GM12878 (cell line): Measurements from ENCODE around the gene NFATC1. TPM values are rescaled to one million over a fixed set of nuclear protein-coding genes. Genes with fewer than 3 reads are reported as not detected.

Source experiments
- ATAC-seq: fragments of 200-7000 bp; cut with Tn5 transposase; 3 replicates; pipeline ENCODE4 v1.9.1; 2020; ENCODE audit warnings: mild to moderate bottlenecking, moderate library complexity
- BruUV-seq: library from RNA; stranded (reverse); fragments of 400-500 nt; replicated peaks from 2 replicates; lab custom pipeline; 2021; lab: Mats Ljungman, UMichigan
- CTCF ChIA-PET: fragments of 300-600 bp; sonication (Branson Sonifier 250); formaldehyde crosslinking; extraction: SDS; loops from one replicate; lab custom pipeline; 2021; ENCODE audit warnings: inconsistent platforms; lab: Yijun Ruan, JAX
- POLR2A ChIA-PET: fragments of 350-600 bp; formaldehyde crosslinking; extraction: SDS; loops from one replicate; lab custom pipeline; 2021; ENCODE audit warnings: inconsistent platforms; lab: Charles Lee
- RAD21 ChIA-PET: fragments of 300-600 bp; sonication (Branson Sonifier 250); formaldehyde crosslinking; loops from one replicate; lab custom pipeline; 2023; ENCODE audit warnings: antibody characterized with exemption; ENCODE audit not compliant: unreplicated experiment; lab: Charles Lee
- SMC1A ChIA-PET: fragments of 300-600 bp; sonication (Branson Sonifier 250); formaldehyde crosslinking; loops from one replicate; lab custom pipeline; 2023; ENCODE audit not compliant: unreplicated experiment, uncharacterized antibody; lab: Charles Lee
- DNase-seq: peaks from one replicate; pipeline ENCODE4 v3.0.0-alpha.2; 2011; ENCODE audit warnings: low read depth, low spot score
- FAIRE-seq: peaks from 3 replicates; lab custom pipeline; 2011; peaks lifted over from hg19 to GRCh38; lab: Jason Lieb, UNC
- H2AFZ ChIP-seq: 2 replicates; pipeline ENCODE4 v1.6.0; 2011; ENCODE audit warnings: low read depth, low read length, control low read depth; ENCODE audit not compliant: control insufficient read depth
- H3K27ac ChIP-seq: 2 replicates; pipeline ENCODE4 v1.5.1; 2011; ENCODE audit warnings: control low read depth; ENCODE audit not compliant: control insufficient read depth, insufficient read depth
- H3K27me3 ChIP-seq, 2 experiments: replicated peaks in 1 of 2; 2 replicates each; pipeline versions ENCODE4 v1.6.0 to v1.6.1; 2011; ENCODE audit warnings: low read length in 1 of 2; ENCODE audit not compliant: control insufficient read depth in 2 of 2, insufficient read depth in 2 of 2
- H3K36me3 ChIP-seq, 2 experiments: 2 replicates each; pipeline ENCODE4 v1.5.1; 2011; ENCODE audit warnings: low read length in 1 of 2; ENCODE audit not compliant: control insufficient read depth in 2 of 2, insufficient read depth in 2 of 2
- H3K4me1 ChIP-seq: 2 replicates; pipeline ENCODE4 v1.6.1; 2011; ENCODE audit warnings: mild to moderate bottlenecking, low read length, moderate library complexity, mixed read lengths; ENCODE audit not compliant: control insufficient read depth, insufficient read depth
- H3K4me2 ChIP-seq: 2 replicates; pipeline ENCODE4 v1.6.0; 2011; ENCODE audit warnings: control low read depth; ENCODE audit not compliant: control insufficient read depth, insufficient read depth
- H3K4me3 ChIP-seq: fragments of 200-600 bp; sonication (generic); 2 replicates; pipeline ENCODE4 v1.5.1; 2016
- H3K79me2 ChIP-seq: 2 replicates; pipeline ENCODE4 v1.6.0; 2011; ENCODE audit warnings: low read length; ENCODE audit not compliant: control insufficient read depth, insufficient read depth
- H3K9ac ChIP-seq: 2 replicates; pipeline ENCODE4 v1.8.0; 2011; ENCODE audit warnings: low read length, control low read depth, mixed read lengths; ENCODE audit not compliant: control insufficient read depth, insufficient read depth
- H3K9me3 ChIP-seq: replicated peaks from 3 replicates; pipeline ENCODE4 v1.5.1; 2011; ENCODE audit warnings: mild to moderate bottlenecking, low read length; ENCODE audit not compliant: control insufficient read depth, insufficient read depth
- H4K20me1 ChIP-seq: 2 replicates; pipeline ENCODE4 v1.6.0; 2011; ENCODE audit not compliant: control insufficient read depth, insufficient read depth
- BCL3 ChIP-seq: IDR thresholded peaks from 2 replicates; pipeline ENCODE4 v1.6.1; 2011; ENCODE audit warnings: borderline replicate concordance, low read depth, mild to moderate bottlenecking, moderate library complexity, low read length; ENCODE audit not compliant: insufficient read depth, poor library complexity, severe bottlenecking
- CEBPB ChIP-seq, 2 experiments: fragments of 150-350 bp in 1 of 2; IDR thresholded peaks; 2 replicates each; pipeline ENCODE4 v1.6.1; 2012 to 2014; ENCODE audit warnings: low read depth in 2 of 2, low read length in 2 of 2, borderline replicate concordance in 1 of 2, inconsistent platforms in 1 of 2
- EP300 ChIP-seq, 2 experiments: fragments of 150-350 bp in 1 of 2; IDR thresholded peaks; 2 replicates each; pipeline ENCODE4 v1.6.1; 2011 to 2012; ENCODE audit warnings: low read depth in 2 of 2, low read length in 2 of 2, borderline replicate concordance in 1 of 2, improper control_type of control experiment in 1 of 2, inconsistent platforms in 1 of 2; ENCODE audit not compliant: control insufficient read depth in 1 of 2
- KAT2A ChIP-seq: conservative IDR thresholded peaks from 2 replicates; pipeline ENCODE4 v1.6.1; 2011; ENCODE audit warnings: low read depth, low read length; ENCODE audit not compliant: control insufficient read depth
- MTA2 ChIP-seq: fragments of 450-650 bp; IDR thresholded peaks from 2 replicates; pipeline ENCODE4 v1.6.1; 2016; ENCODE audit warnings: low read depth, mild to moderate bottlenecking, moderate library complexity
- NFIC ChIP-seq: IDR thresholded peaks from 2 replicates; pipeline ENCODE4 v1.6.1; 2012; ENCODE audit warnings: low read depth, mild to moderate bottlenecking, inconsistent platforms, low read length, moderate library complexity
- PBX3 ChIP-seq: IDR thresholded peaks from 2 replicates; pipeline ENCODE4 v1.6.1; 2011; ENCODE audit warnings: mild to moderate bottlenecking, low read depth, low read length, moderate library complexity; ENCODE audit not compliant: insufficient replicate concordance
- SRF ChIP-seq, 2 experiments: IDR thresholded peaks; 2 replicates each; pipeline ENCODE4 v1.6.1; 2011; ENCODE audit warnings: low read depth in 2 of 2, low read length in 2 of 2, mild to moderate bottlenecking in 1 of 2, moderate library complexity in 1 of 2
- YY1 ChIP-seq: IDR thresholded peaks from 2 replicates; pipeline ENCODE4 v1.6.1; 2011; ENCODE audit warnings: low read depth, mild to moderate bottlenecking, low read length
- ZNF207 ChIP-seq: fragments of 450-650 bp; IDR thresholded peaks from 2 replicates; pipeline ENCODE4 v1.6.1; 2014; ENCODE audit warnings: antibody characterized with exemption, mild to moderate bottlenecking, borderline replicate concordance
- ZNF687 ChIP-seq: fragments of 450-650 bp; IDR thresholded peaks from 2 replicates; pipeline ENCODE4 v1.6.1; 2017; ENCODE audit warnings: mild to moderate bottlenecking, moderate library complexity
- WGBS: methylation state at CpG from one replicate; pipeline ENCODE4 v1.1.6; 2016; ENCODE audit warnings: low lambda C conversion rate; ENCODE audit not compliant: insufficient replicate concordance, insufficient coverage; ENCODE audit errors: missing lambda C conversion rate; 5-methylcytosine and 5-hydroxymethylcytosine counted together
- in situ Hi-C: fragments of 300-500 bp; cut with MboI; formaldehyde crosslinking; loops from 9 replicates; pipeline ENCODE4 v1.14.3; 2018; ENCODE audit warnings: mixed read lengths
- intact Hi-C: fragments of 100-400 bp; cut with micrococcal nuclease; formaldehyde crosslinking; loops from one replicate; pipeline ENCODE4 v1.14.2; 2022; ENCODE audit not compliant: unreplicated experiment
- polyA plus RNA-seq, 11 experiments: library from polyadenylated mRNA; depleted of rRNA in 4 of 11; unstranded in 6 of 11; stranded (reverse) in 5 of 11; fragments of >200 nt; fragmentation: Nextera tagmentation in 4 of 11; fragmentation: Illumina TruSeq in 1 of 11; extraction: Ambion mirVana in 4 of 11; extraction: Trizol in 1 of 11; gene quantifications; 1 replicate in 1 of 11; 2 replicates in 10 of 11; pipeline versions ENCODE4 v1.2.1 to v1.2.3, GENCODE V29; 2011 to 2016; ENCODE audit warnings: inconsistent platforms in 2 of 11, missing spikeins in 2 of 11, low read depth in 1 of 11
- total RNA-seq, 4 experiments: library from RNA; depleted of rRNA in 3 of 4; stranded (reverse); fragments of >200 nt in 3 of 4; fragmentation: Illumina TruSeq in 1 of 4; extraction: Trizol in 1 of 4; gene quantifications; 2 replicates each; pipeline versions ENCODE4 v1.2.1 to v1.2.3, GENCODE V29; 2013 to 2021

The NFATC1 gene
- total and polyA plus RNA-seq, 10 of the 15 experiments (the other 5 are each of a cell fraction or from before 2014, with no cell fraction given): 0.84 to 20.8 (median 5.1) TPM

- 74% methylated on average over 23 of the region's 27 CpGs for WGBS
- ATAC-seq (peak; percentile 2), DNase-seq (no peak), FAIRE-seq (no peak)
- no TSS peak for BruUV-seq
- no peaks in the 10 kb centered on the region; the same call in none of the 2 replicates for H3K79me2 ChIP-seq
- peaks cover 0 to under 1% of the 10 kb centered on the region in 2 experiments; a peak in 1 of 4 replicates for H3K27me3 ChIP-seq
- H3K9me3 ChIP-seq: no peaks in the 10 kb centered on the region
- no peak overlapping the region for H2AFZ ChIP-seq
- ChIA-PET RAD21 (interaction anchor here (0.6 to 5.1 kb wide), 6 partner anchors 9 to 120 kb away, joined by 3 to 36 read pairs (median 6); no protein-coding TSS in a partner anchor), POLR2A (interaction anchor here (0.6 to 2.1 kb wide), 6 partner anchors 20 to 120 kb away, joined by 3 to 14 read pairs (median 6); no protein-coding TSS in a partner anchor), SMC1A (interaction anchor here (0.8 to 4.1 kb wide), 8 partner anchors 9 to 240 kb away, joined by 3 to 18 read pairs (median 4); no protein-coding TSS in a partner anchor), CTCF (interaction anchor here (0.8 to 2.2 kb wide), 7 partner anchors 10 to 121 kb away, joined by 3 to 9 read pairs (median 6); no protein-coding TSS in a partner anchor)
- peak overlapping the region; percentile 15; the same call in 1 of the 2 replicates for H3K4me3 ChIP-seq
- H3K36me3 ChIP-seq: no peaks in the 10 kb centered on the region
- in situ Hi-C loops (loop anchor here (10.0 kb wide), 1 partner anchor 112 kb away; no protein-coding TSS in a partner anchor), intact Hi-C loops (no loop called here)
- peak overlapping the region; percentile 8; the same call in 1 of the 2 replicates for H3K9ac ChIP-seq
- TF ChIP-seq ZNF207: no peak
- no peak for TF ChIP-seq BCL3
- no peak for TF ChIP-seq NFIC
- no peak for TF ChIP-seq PBX3
- TF ChIP-seq CEBPB (IDR thresholded peaks at IDR 0.05; ENCODE audit: borderline replicate concordance in 1 of 2, low read depth in 2 of 2, low read length in 2 of 2): no peak
- TF ChIP-seq SRF (IDR thresholded peaks at IDR 0.05; ENCODE audit: low read depth in 2 of 2, low read length in 2 of 2): no peak
- TF ChIP-seq ZNF687: no peak
- TF ChIP-seq YY1: no peak
- TF ChIP-seq EP300 (IDR thresholded peaks at IDR 0.05; ENCODE audit: borderline replicate concordance in 1 of 2, control insufficient read depth in 1 of 2, low read depth in 2 of 2, low read length in 2 of 2): no peak
- no peak for TF ChIP-seq KAT2A
- TF ChIP-seq MTA2: no peak
- H4K20me1 ChIP-seq: no peaks in the 10 kb centered on the region
- peaks cover 35% of the 10 kb centered on the region for H3K4me1 ChIP-seq
- no peak overlapping the region for H3K27ac ChIP-seq
- peak overlapping the region; percentile 57 for H3K4me2 ChIP-seq
These were observed 7.4 kb downstream of the NFATC1 start for GRCh38 chr18:79402977-79403722.
